Parathyroid adenoma (tissue), 2 donors: ENCODE results near the gene KIF22.

Source experiments
- H2AFZ ChIP-seq: fragments of 300-600 bp; sonication (generic); one replicate; pipeline ENCODE4 v1.7.0; 2017; ENCODE audit warnings: antibody characterized with exemption, mild to moderate bottlenecking
- H3K27ac ChIP-seq: fragments of 300-600 bp; sonication (generic); one replicate; pipeline ENCODE4 v1.7.0; 2017
- H3K27me3 ChIP-seq: fragments of 300-600 bp; sonication (generic); one replicate; pipeline ENCODE4 v1.7.0; 2017; ENCODE audit warnings: low read length; ENCODE audit not compliant: control insufficient read depth, insufficient read depth
- H3K36me3 ChIP-seq: fragments of 300-600 bp; sonication (generic); one replicate; pipeline ENCODE4 v1.7.0; 2017; ENCODE audit warnings: low read length; ENCODE audit not compliant: control insufficient read depth, insufficient read depth
- H3K4me1 ChIP-seq: fragments of 300-600 bp; sonication (generic); one replicate; pipeline ENCODE4 v1.7.0; 2017; ENCODE audit warnings: control low read depth
- H3K4me2 ChIP-seq: fragments of 300-600 bp; sonication (generic); one replicate; pipeline ENCODE4 v1.7.0; 2017; ENCODE audit warnings: low read length
- H3K4me3 ChIP-seq: fragments of 300-600 bp; sonication (generic); one replicate; pipeline ENCODE4 v1.7.0; 2017; ENCODE audit warnings: low read depth, low read length
- H3K79me2 ChIP-seq: fragments of 300-600 bp; sonication (generic); one replicate; pipeline ENCODE4 v1.7.0; 2017; ENCODE audit warnings: control low read depth
- H3K9ac ChIP-seq: fragments of 300-600 bp; sonication (generic); one replicate; pipeline ENCODE4 v1.7.0; 2017; ENCODE audit warnings: mild to moderate bottlenecking
- H3K9me3 ChIP-seq: fragments of 300-600 bp; sonication (generic); one replicate; pipeline ENCODE4 v1.7.0; 2017; ENCODE audit warnings: low read length; ENCODE audit not compliant: control insufficient read depth
- CTCF ChIP-seq: fragments of 300-600 bp; sonication (generic); IDR thresholded peaks from one replicate; pipeline ENCODE4 v1.7.0; 2017; ENCODE audit warnings: antibody characterized with exemption, mild to moderate bottlenecking
- donor health status: primary hyperparathyroidism.

The KIF22 gene

GRCh38 chr16:29837841-29838240, 47.3 kb downstream of the KIF22 start:
- no peak overlapping the region for H3K4me3 ChIP-seq
- H3K4me2 ChIP-seq: no peak overlapping the region
- H3K27me3 ChIP-seq: no peaks in the 10 kb centered on the region
- no peak overlapping the region for H3K27ac ChIP-seq
- H3K4me1 ChIP-seq: peaks cover 7% of the 10 kb centered on the region
- no peaks in the 10 kb centered on the region for H3K36me3 ChIP-seq
- no peaks in the 10 kb centered on the region for H3K9me3 ChIP-seq
- no peak overlapping the region for H3K9ac ChIP-seq
- H3K79me2 ChIP-seq: no peaks in the 10 kb centered on the region
- no peak overlapping the region for H2AFZ ChIP-seq
- TF ChIP-seq CTCF: no peak

GRCh38 chr16:29839822-29840221, 49.3 kb downstream of the KIF22 start:
- Histone ChIP-seq H3K4me2 (no peak overlapping the region), H3K27me3 (no peaks in the 10 kb centered on the region), H3K36me3 (no peaks in the 10 kb centered on the region), H3K9me3 (no peaks in the 10 kb centered on the region), H3K4me3 (no peak overlapping the region), H3K9ac (no peak overlapping the region), H3K27ac (no peak overlapping the region), H3K79me2 (no peaks in the 10 kb centered on the region), H2AFZ (no peak overlapping the region), H3K4me1 (peaks cover 7% of the 10 kb centered on the region)
- TF ChIP-seq CTCF: no peak

GRCh38 chr16:29840240-29840639, 49.7 kb downstream of the KIF22 start:
- Histone ChIP-seq H3K27ac (no peak overlapping the region), H3K79me2 (no peaks in the 10 kb centered on the region), H3K9ac (no peak overlapping the region), H3K4me2 (no peak overlapping the region), H3K27me3 (no peaks in the 10 kb centered on the region), H2AFZ (no peak overlapping the region), H3K36me3 (no peaks in the 10 kb centered on the region), H3K4me1 (peaks cover 7% of the 10 kb centered on the region), H3K9me3 (no peaks in the 10 kb centered on the region), H3K4me3 (no peak overlapping the region)
- TF ChIP-seq CTCF: no peak

GRCh38 chr16:29841631-29842030, 51.1 kb downstream of the KIF22 start:
- Histone ChIP-seq H3K4me3 (no peak overlapping the region), H3K9me3 (no peaks in the 10 kb centered on the region), H3K79me2 (no peaks in the 10 kb centered on the region), H3K4me1 (peaks cover 7% of the 10 kb centered on the region), H2AFZ (no peak overlapping the region), H3K27me3 (no peaks in the 10 kb centered on the region), H3K9ac (no peak overlapping the region), H3K36me3 (no peaks in the 10 kb centered on the region), H3K4me2 (no peak overlapping the region), H3K27ac (no peak overlapping the region)
- no peak for TF ChIP-seq CTCF

GRCh38 chr16:29842732-29843346, 52.3 kb downstream of the KIF22 start:
- H3K9ac ChIP-seq: no peak overlapping the region
- no peak overlapping the region for H3K4me3 ChIP-seq
- H3K27ac ChIP-seq: no peak overlapping the region
- H3K36me3 ChIP-seq: no peaks in the 10 kb centered on the region
- no peaks in the 10 kb centered on the region for H3K27me3 ChIP-seq
- H2AFZ ChIP-seq: no peak overlapping the region
- no peak for TF ChIP-seq CTCF
- no peaks in the 10 kb centered on the region for H3K9me3 ChIP-seq
- H3K79me2 ChIP-seq: no peaks in the 10 kb centered on the region
- H3K4me2 ChIP-seq: no peak overlapping the region
- H3K4me1 ChIP-seq: peaks cover 7% of the 10 kb centered on the region
